ENCODE results near the gene POP4. TPM values are rescaled to one million over a fixed set of nuclear protein-coding genes. Genes with fewer than 3 reads are reported as not detected.

Gene POP4
- total and polyA plus RNA-seq, 4 donors, result 46.6 to 82.5 (median 62.2) TPM

- DNase-seq, result no peak
Measured at GRCh38 chr19:29587518-29587986, 18.5 kb upstream of the POP4 start.

GRCh38 chr19:29588095-29588494 lies 18.0 kb upstream of the POP4 start:
- TF ChIP-seq CTCF (IDR thresholded peaks at IDR 0.05; ENCODE audit: control extremely low read depth, extremely low read depth), result no peak

More at GRCh38 chr19:29587518-29587986, 18.5 kb upstream of the POP4 start:
- peaks cover 0 to 10% (median 0%) of the 10 kb centered on the region in 4 donors for H3K9me3 ChIP-seq (ENCODE audit: control insufficient read depth in 4 of 4, insufficient read depth in 3 of 4, low read length in 3 of 4)
- H3K4me1 ChIP-seq (ENCODE audit: control insufficient read depth in 5 of 5, insufficient read depth in 5 of 5, low read length in 5 of 5), result no peaks in the 10 kb centered on the region
- no peak for ATAC-seq (ENCODE audit: insufficient read depth, low FRiP score)
- H3K27me3 ChIP-seq (ENCODE audit: control insufficient read depth in 3 of 3, insufficient read depth in 3 of 3, low read length in 2 of 3), result peaks cover 0 to 8% (median 4%) of the 10 kb centered on the region in 3 donors
- no peak for TF ChIP-seq CTCF (IDR thresholded peaks at IDR 0.05; ENCODE audit: control extremely low read depth, extremely low read depth)
- no peaks in the 10 kb centered on the region for H3K36me3 ChIP-seq (ENCODE audit: control insufficient read depth in 4 of 4, insufficient read depth in 4 of 4, low read length in 4 of 4)
- H3K9ac ChIP-seq (ENCODE audit: insufficient read depth in 1 of 2, low read length in 2 of 2), result no peak overlapping the region
- no peak overlapping the region for H3K27ac ChIP-seq (ENCODE audit: low read depth in 1 of 2, low read length in 1 of 2)
- no peak overlapping the region for H3K4me3 ChIP-seq
- WGBS, 2 donors, result 66 to 67% methylated on average over 2 of the region's 2 CpGs

DNA sequence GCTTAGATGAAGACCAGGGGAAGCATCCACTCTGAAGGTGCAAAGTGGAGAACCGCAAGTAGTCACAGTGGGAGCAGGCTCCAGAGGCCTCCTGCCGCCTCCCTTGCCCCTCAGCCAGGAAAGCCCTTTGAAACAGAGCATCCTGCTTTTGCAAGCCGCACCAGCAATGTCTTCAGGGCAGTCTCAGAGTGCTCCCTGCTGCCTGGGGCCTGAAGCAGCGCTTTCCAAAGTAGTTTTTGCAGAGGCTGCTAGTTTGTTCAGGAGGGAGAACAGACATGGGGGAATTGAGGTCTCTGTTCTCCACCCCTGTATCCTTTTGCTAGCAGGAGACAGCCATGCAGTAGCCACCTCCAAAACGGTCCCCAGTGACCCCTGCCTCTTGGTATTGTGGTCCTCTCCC lies 15.8 kb upstream of the POP4 start:
- Histone ChIP-seq H3K27ac (ENCODE audit: low read depth in 1 of 2, low read length in 1 of 2) (no peak overlapping the region), H3K4me1 (ENCODE audit: control insufficient read depth in 5 of 5, insufficient read depth in 5 of 5, low read length in 5 of 5) (no peaks in the 10 kb centered on the region), H3K4me3 (no peak overlapping the region), H3K27me3 (ENCODE audit: control insufficient read depth in 3 of 3, insufficient read depth in 3 of 3, low read length in 2 of 3) (peaks cover 0 to 11% (median 4%) of the 10 kb centered on the region in 3 donors), H3K9me3 (ENCODE audit: control insufficient read depth in 4 of 4, insufficient read depth in 3 of 4, low read length in 3 of 4) (peaks cover 0 to 6% (median 0%) of the 10 kb centered on the region in 4 donors), H3K36me3 (ENCODE audit: control insufficient read depth in 4 of 4, insufficient read depth in 4 of 4, low read length in 4 of 4) (no peaks in the 10 kb centered on the region), H3K9ac (ENCODE audit: insufficient read depth in 1 of 2, low read length in 2 of 2) (no peak overlapping the region)
- no peak for TF ChIP-seq CTCF (IDR thresholded peaks at IDR 0.05; ENCODE audit: control extremely low read depth, extremely low read depth)
- no peak for ATAC-seq (ENCODE audit: insufficient read depth, low FRiP score)
- 39 to 41% methylated on average over 5 of the region's 5 CpGs for WGBS, 2 donors
- DNase-seq, result no peak

More at GRCh38 chr19:29588095-29588494, 18.0 kb upstream of the POP4 start:
- 90 to 93% methylated on average over 2 of the region's 2 CpGs for WGBS, 2 donors
- H3K9ac ChIP-seq (ENCODE audit: insufficient read depth in 1 of 2, low read length in 2 of 2), result no peak overlapping the region
- DNase-seq, result no peak
- no peaks in the 10 kb centered on the region for H3K36me3 ChIP-seq (ENCODE audit: control insufficient read depth in 4 of 4, insufficient read depth in 4 of 4, low read length in 4 of 4)
- H3K27ac ChIP-seq (ENCODE audit: low read depth in 1 of 2, low read length in 1 of 2), result no peak overlapping the region
- H3K4me1 ChIP-seq (ENCODE audit: control insufficient read depth in 5 of 5, insufficient read depth in 5 of 5, low read length in 5 of 5), result no peaks in the 10 kb centered on the region
- H3K27me3 ChIP-seq (ENCODE audit: control insufficient read depth in 3 of 3, insufficient read depth in 3 of 3, low read length in 2 of 3), result peaks cover 0 to 8% (median 4%) of the 10 kb centered on the region in 3 donors
- no peak overlapping the region for H3K4me3 ChIP-seq
- peaks cover 0 to 10% (median 0%) of the 10 kb centered on the region in 4 donors for H3K9me3 ChIP-seq (ENCODE audit: control insufficient read depth in 4 of 4, insufficient read depth in 3 of 4, low read length in 3 of 4)
- ATAC-seq (ENCODE audit: insufficient read depth, low FRiP score), result no peak

DNA sequence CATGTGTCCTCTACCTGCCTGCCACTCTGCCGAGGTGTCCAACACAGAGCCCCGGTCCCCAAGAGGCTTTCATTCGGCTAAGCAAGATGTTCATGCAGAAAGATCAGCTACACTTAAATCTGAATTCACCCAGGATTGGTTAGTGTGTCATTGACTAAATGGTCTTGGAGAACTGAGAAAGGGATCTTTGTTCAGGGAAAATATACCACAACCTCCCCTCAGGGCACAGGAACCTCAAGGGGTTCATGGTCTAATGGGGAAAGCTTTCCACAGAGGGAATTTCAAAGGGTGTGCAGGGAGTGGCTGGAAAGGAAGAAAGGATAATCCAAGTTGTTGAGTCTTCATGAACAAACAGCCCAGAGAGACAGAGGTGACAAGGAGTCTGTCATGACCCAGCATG lies 14.4 kb upstream of the POP4 start:
- Histone ChIP-seq H3K4me1 (ENCODE audit: control insufficient read depth in 5 of 5, insufficient read depth in 5 of 5, low read length in 5 of 5) (no peaks in the 10 kb centered on the region), H3K36me3 (ENCODE audit: control insufficient read depth in 4 of 4, insufficient read depth in 4 of 4, low read length in 4 of 4) (no peaks in the 10 kb centered on the region), H3K27ac (ENCODE audit: low read depth in 1 of 2, low read length in 1 of 2) (no peak overlapping the region), H3K9me3 (ENCODE audit: control insufficient read depth in 4 of 4, insufficient read depth in 3 of 4, low read length in 3 of 4) (peaks cover 0 to 6% (median 0%) of the 10 kb centered on the region in 4 donors), H3K4me3 (no peak overlapping the region), H3K27me3 (ENCODE audit: control insufficient read depth in 3 of 3, insufficient read depth in 3 of 3, low read length in 2 of 3) (peaks cover 0 to 20% (median 8%) of the 10 kb centered on the region in 3 donors), H3K9ac (ENCODE audit: insufficient read depth in 1 of 2, low read length in 2 of 2) (no peak overlapping the region)
- ATAC-seq (ENCODE audit: insufficient read depth, low FRiP score) (no peak), DNase-seq (no peak)
- TF ChIP-seq CTCF (IDR thresholded peaks at IDR 0.05; ENCODE audit: control extremely low read depth, extremely low read depth), result no peak
- 89 to 94% methylated on average over 3 of the region's 3 CpGs for WGBS, 2 donors

Data from lung (tissue), 12 donors.